GM23248 (cell line): ENCODE measurements around the gene ARHGAP26. TPM values are rescaled to one million over a fixed set of nuclear protein-coding genes. Genes with fewer than 3 reads are reported as not detected.

Experiments used
- DNase-seq: peaks from one replicate; pipeline ENCODE4 v3.0.0-alpha.2; 2015
- H2AFZ ChIP-seq: fragments of 200-600 bp; sonication (generic); 2 replicates; pipeline ENCODE4 v1.6.1; 2016; ENCODE audit warnings: antibody characterized with exemption
- H3F3A ChIP-seq: fragments of 200-600 bp; sonication (generic); 2 replicates; pipeline ENCODE4 v1.6.1; 2016; ENCODE audit warnings: mild to moderate bottlenecking, antibody characterized with exemption, mixed run types; ENCODE audit not compliant: insufficient read depth
- H3K27ac ChIP-seq: fragments of 200-600 bp; sonication (generic); 2 replicates; pipeline ENCODE4 v1.5.1; 2016; ENCODE audit warnings: mild to moderate bottlenecking
- H3K27me3 ChIP-seq: fragments of 200-600 bp; sonication (generic); replicated peaks from 2 replicates; pipeline ENCODE4 v1.6.1; 2016; ENCODE audit warnings: mild to moderate bottlenecking; ENCODE audit not compliant: insufficient read depth
- H3K36me3 ChIP-seq: fragments of 200-600 bp; sonication (generic); 2 replicates; pipeline ENCODE4 v1.6.1; 2016; ENCODE audit warnings: low read depth, mild to moderate bottlenecking
- H3K4me1 ChIP-seq: fragments of 200-600 bp; sonication (generic); 2 replicates; pipeline ENCODE4 v1.6.1; 2016; ENCODE audit warnings: mild to moderate bottlenecking; ENCODE audit not compliant: insufficient read depth
- H3K4me2 ChIP-seq: fragments of 200-600 bp; sonication (generic); one replicate; pipeline ENCODE4 v1.6.1; 2016; ENCODE audit warnings: mild to moderate bottlenecking; ENCODE audit not compliant: unreplicated experiment
- H3K4me3 ChIP-seq: fragments of 200-600 bp; sonication (generic); 2 replicates; pipeline ENCODE4 v1.5.1; 2016; ENCODE audit warnings: mild to moderate bottlenecking
- H3K79me2 ChIP-seq: fragments of 200-600 bp; sonication (generic); 2 replicates; pipeline ENCODE4 v1.6.1; 2016; ENCODE audit warnings: mild to moderate bottlenecking; ENCODE audit not compliant: insufficient read depth
- H3K9ac ChIP-seq: fragments of 200-600 bp; sonication (generic); 2 replicates; pipeline ENCODE4 v1.6.1; 2016; ENCODE audit warnings: mild to moderate bottlenecking
- H3K9me2 ChIP-seq: fragments of 200-600 bp; sonication (generic); 2 replicates; pipeline ENCODE4 v1.6.1; 2016; ENCODE audit warnings: mixed run types, mild to moderate bottlenecking, moderate library complexity; ENCODE audit not compliant: insufficient read depth
- H3K9me3 ChIP-seq: fragments of 200-600 bp; sonication (generic); one replicate; pipeline ENCODE4 v1.6.1; 2017; ENCODE audit warnings: low read depth
- H4K20me1 ChIP-seq: fragments of 200-600 bp; sonication (generic); 2 replicates; pipeline ENCODE4 v1.6.0; 2016; ENCODE audit not compliant: insufficient read depth
- EZH2 ChIP-seq: fragments of 200-600 bp; sonication (generic); IDR thresholded peaks from 2 replicates; pipeline ENCODE4 v1.6.1; 2018; ENCODE audit warnings: antibody characterized with exemption, mild to moderate bottlenecking; ENCODE audit not compliant: insufficient read depth, poor library complexity, severe bottlenecking
- EZH2phosphoT487 ChIP-seq: fragments of 200-600 bp; sonication (generic); IDR thresholded peaks from 2 replicates; pipeline ENCODE4 v1.6.1; 2018; ENCODE audit warnings: antibody characterized with exemption, moderate library complexity, mild to moderate bottlenecking, low read depth; ENCODE audit not compliant: insufficient read depth
- WGBS, 2 experiments: methylation state at CpG; one replicate each; pipeline ENCODE4 v1.1.6; 2015 to 2017; ENCODE audit warnings: low lambda C conversion rate in 2 of 2, low coverage in 1 of 2; ENCODE audit errors: missing lambda C conversion rate in 2 of 2; 5-methylcytosine and 5-hydroxymethylcytosine counted together
- in situ Hi-C: fragments of 300-500 bp; cut with MboI; formaldehyde crosslinking; loops from 2 replicates; pipeline ENCODE4 v1.15.0; 2020
- polyA plus RNA-seq: library from polyadenylated mRNA; unstranded; fragments of >200 nt; fragmentation: Nextera tagmentation; extraction: Ambion mirVana; gene quantifications from 2 replicates; pipeline ENCODE4 v1.2.1, GENCODE V29; 2016
- total RNA-seq: library from RNA; depleted of rRNA; stranded (reverse); fragments of >200 nt; shearing (Covaris generic); gene quantifications from 2 replicates; pipeline ENCODE4 v1.2.3, GENCODE V29; 2014

ARHGAP26 gene
- total and polyA plus RNA-seq, 2 experiments from 2014 or later: 1.6 to 1.7 TPM

GRCh38 chr5:142810743-142811290 lies 40.6 kb downstream of the ARHGAP26 start:
- WGBS, 2 experiments: 89 to 90% methylated on average over 6 of the region's 6 CpGs
- TF ChIP-seq EZH2: no peak

DNA sequence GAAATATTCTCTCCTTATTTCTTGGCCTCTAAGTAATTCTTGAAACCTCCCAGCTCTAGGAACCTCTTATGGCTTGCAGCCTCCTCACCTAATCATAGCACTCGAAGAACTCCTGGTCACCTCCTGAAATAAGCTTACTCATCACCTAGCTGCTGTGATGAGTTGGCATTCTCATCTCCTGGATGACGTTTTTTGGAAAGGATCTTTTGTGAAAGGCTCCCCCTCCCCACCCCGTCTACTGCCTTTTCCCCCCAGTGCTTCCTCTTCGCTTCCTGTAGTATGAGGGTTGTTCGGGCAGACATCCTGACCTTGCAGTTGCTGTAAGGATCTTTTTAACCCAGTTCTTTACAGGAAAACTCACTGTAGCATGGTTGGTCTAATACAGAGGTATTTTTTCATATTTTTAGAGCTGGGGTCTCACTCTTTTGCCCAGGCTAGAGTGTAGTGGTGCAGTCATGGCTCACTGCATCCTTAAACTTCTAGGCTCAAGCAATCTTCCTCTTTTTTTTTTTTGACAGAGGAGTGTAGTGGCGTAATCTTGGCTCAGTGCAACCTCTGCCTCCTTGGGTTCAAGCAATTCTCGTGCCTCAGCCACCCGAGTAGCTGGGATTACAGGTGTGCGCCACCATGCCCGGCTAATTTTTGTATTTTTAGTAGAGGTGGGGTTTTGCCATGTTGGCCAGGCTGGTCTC lies 41.8 kb downstream of the ARHGAP26 start:
- no peaks in the 10 kb centered on the region for H3K79me2 ChIP-seq
- DNase-seq: no peak
- 89 to 90% methylated on average over 10 of the region's 10 CpGs for WGBS, 2 experiments
- no peak overlapping the region for H3K27ac ChIP-seq
- H2AFZ ChIP-seq: no peak overlapping the region
- no peaks in the 10 kb centered on the region for H3K9me2 ChIP-seq
- no peak overlapping the region for H3K9ac ChIP-seq
- no peak overlapping the region for H3K4me3 ChIP-seq
- TF ChIP-seq EZH2 (no peak), EZH2phosphoT487 (no peak)
- H3K9me3 ChIP-seq: no peaks in the 10 kb centered on the region
- peaks cover 8% of the 10 kb centered on the region for H3F3A ChIP-seq
- H3K27me3 ChIP-seq: no peaks in the 10 kb centered on the region
- H3K4me2 ChIP-seq: no peak overlapping the region
- H3K36me3 ChIP-seq: no peaks in the 10 kb centered on the region
- in situ Hi-C loops: no loop called here
- H4K20me1 ChIP-seq: no peaks in the 10 kb centered on the region
- peaks cover 12% of the 10 kb centered on the region for H3K4me1 ChIP-seq

More at GRCh38 chr5:142810743-142811290, 40.6 kb downstream of the ARHGAP26 start:
- Histone ChIP-seq H3K79me2 (no peaks in the 10 kb centered on the region), H2AFZ (no peak overlapping the region), H3K27me3 (no peaks in the 10 kb centered on the region), H3K9me2 (no peaks in the 10 kb centered on the region), H3F3A (0 out of 2 replicates have a peak, but pooled peaks cover 2% of the 10 kb centered on the region), H3K4me1 (peaks cover under 1% of the 10 kb centered on the region; the same call in 1 of the 2 replicates), H3K4me2 (no peak overlapping the region), H4K20me1 (no peaks in the 10 kb centered on the region), H3K36me3 (no peaks in the 10 kb centered on the region), H3K9ac (no peak overlapping the region), H3K27ac (no peak overlapping the region), H3K9me3 (no peaks in the 10 kb centered on the region), H3K4me3 (no peak overlapping the region)
- in situ Hi-C loops: no loop called here
- DNase-seq: no peak

- TF ChIP-seq EZH2 (no peak), EZH2phosphoT487 (no peak)
- H3K9me3 ChIP-seq: no peaks in the 10 kb centered on the region
- H3F3A ChIP-seq: peaks cover 8% of the 10 kb centered on the region
- no peaks in the 10 kb centered on the region for H3K27me3 ChIP-seq
- no peaks in the 10 kb centered on the region for H3K9me2 ChIP-seq
- H3K27ac ChIP-seq: no peak overlapping the region
- WGBS, 2 experiments: 97 to 98% methylated on average over 3 of the region's 3 CpGs
- no peak overlapping the region for H3K4me2 ChIP-seq
- no peaks in the 10 kb centered on the region for H4K20me1 ChIP-seq
- no peaks in the 10 kb centered on the region for H3K36me3 ChIP-seq
- in situ Hi-C loops: no loop called here
- no peak overlapping the region for H3K9ac ChIP-seq
- no peak overlapping the region for H3K4me3 ChIP-seq
- H3K4me1 ChIP-seq: peaks cover 24% of the 10 kb centered on the region
- no peaks in the 10 kb centered on the region for H3K79me2 ChIP-seq
- H2AFZ ChIP-seq: no peak overlapping the region
- no peak for DNase-seq
Measured at GRCh38 chr5:142813220-142813619, 43.0 kb downstream of the ARHGAP26 start.

- TF ChIP-seq EZH2phosphoT487: no peak
- no peak for TF ChIP-seq EZH2
- 25 to 26% methylated on average over 3 of the region's 3 CpGs for WGBS, 2 experiments
- Histone ChIP-seq H2AFZ (no peak overlapping the region), H4K20me1 (no peaks in the 10 kb centered on the region), H3K4me2 (no peak overlapping the region), H3K27me3 (no peaks in the 10 kb centered on the region), H3K36me3 (no peaks in the 10 kb centered on the region), H3K4me3 (no peak overlapping the region), H3K79me2 (no peaks in the 10 kb centered on the region), H3K9me2 (no peaks in the 10 kb centered on the region), H3F3A (peaks cover 8% of the 10 kb centered on the region), H3K9ac (no peak overlapping the region), H3K9me3 (no peaks in the 10 kb centered on the region), H3K27ac (no peak overlapping the region), H3K4me1 (peaks cover 25% of the 10 kb centered on the region)
- in situ Hi-C loops: no loop called here
- no peak for DNase-seq
Measured at GRCh38 chr5:142814122-142814521, 43.9 kb downstream of the ARHGAP26 start.

DNA sequence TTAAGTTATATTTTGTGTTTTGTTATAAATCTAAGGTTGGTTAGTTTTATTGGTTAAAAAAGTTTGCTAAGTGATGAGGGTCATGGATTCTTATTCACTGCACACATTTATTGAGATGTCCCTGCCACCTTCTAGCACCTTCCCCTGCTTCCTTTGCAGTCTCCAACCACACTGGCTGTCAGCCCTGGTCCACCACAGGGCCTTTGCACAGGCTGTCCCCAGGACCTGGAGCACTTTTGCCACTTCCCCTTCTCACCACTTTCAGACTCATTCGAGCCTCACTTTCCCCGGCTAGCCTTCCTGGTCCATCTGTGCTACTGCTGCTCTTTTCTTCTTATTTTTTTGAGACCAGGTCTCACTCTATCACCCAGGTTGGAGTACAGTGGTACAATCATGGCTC lies 45.3 kb downstream of the ARHGAP26 start:
- H3F3A ChIP-seq: peaks cover 16% of the 10 kb centered on the region
- no peaks in the 10 kb centered on the region for H3K79me2 ChIP-seq
- no peaks in the 10 kb centered on the region for H3K27me3 ChIP-seq
- H3K36me3 ChIP-seq: no peaks in the 10 kb centered on the region
- TF ChIP-seq EZH2phosphoT487: no peak
- DNase-seq: no peak
- H3K9ac ChIP-seq: no peak overlapping the region
- peaks cover 37% of the 10 kb centered on the region for H3K4me1 ChIP-seq
- H3K9me3 ChIP-seq: no peaks in the 10 kb centered on the region
- 94 to 100% methylated on average over 2 of the region's 2 CpGs for WGBS, 2 experiments
- H4K20me1 ChIP-seq: no peaks in the 10 kb centered on the region
- H3K4me2 ChIP-seq: no peak overlapping the region
- no peaks in the 10 kb centered on the region for H3K9me2 ChIP-seq
- H3K4me3 ChIP-seq: no peak overlapping the region
- H3K27ac ChIP-seq: no peak overlapping the region
- no peak overlapping the region for H2AFZ ChIP-seq
- in situ Hi-C loops: no loop called here
